ENCODE data around the gene NPEPPS.

GRCh38 chr17:47607481-47607880, 76.6 kb downstream of the NPEPPS start:
- TF ChIP-seq TAF1 (IDR thresholded peaks at IDR 0.05; ENCODE audit: borderline replicate concordance, low read depth, low read length) (no peak), PBX3 (IDR thresholded peaks at IDR 0.05) (no peak), MXI1 (IDR thresholded peaks at IDR 0.05; ENCODE audit: low read depth, low read length) (no peak), JUND (IDR thresholded peaks at IDR 0.05) (no peak), EP300 (IDR thresholded peaks at IDR 0.05; ENCODE audit: borderline replicate concordance in 1 of 2, low read depth in 1 of 2, low read length in 1 of 2) (no peak)
- TF ChIP-seq, protein P1, sequence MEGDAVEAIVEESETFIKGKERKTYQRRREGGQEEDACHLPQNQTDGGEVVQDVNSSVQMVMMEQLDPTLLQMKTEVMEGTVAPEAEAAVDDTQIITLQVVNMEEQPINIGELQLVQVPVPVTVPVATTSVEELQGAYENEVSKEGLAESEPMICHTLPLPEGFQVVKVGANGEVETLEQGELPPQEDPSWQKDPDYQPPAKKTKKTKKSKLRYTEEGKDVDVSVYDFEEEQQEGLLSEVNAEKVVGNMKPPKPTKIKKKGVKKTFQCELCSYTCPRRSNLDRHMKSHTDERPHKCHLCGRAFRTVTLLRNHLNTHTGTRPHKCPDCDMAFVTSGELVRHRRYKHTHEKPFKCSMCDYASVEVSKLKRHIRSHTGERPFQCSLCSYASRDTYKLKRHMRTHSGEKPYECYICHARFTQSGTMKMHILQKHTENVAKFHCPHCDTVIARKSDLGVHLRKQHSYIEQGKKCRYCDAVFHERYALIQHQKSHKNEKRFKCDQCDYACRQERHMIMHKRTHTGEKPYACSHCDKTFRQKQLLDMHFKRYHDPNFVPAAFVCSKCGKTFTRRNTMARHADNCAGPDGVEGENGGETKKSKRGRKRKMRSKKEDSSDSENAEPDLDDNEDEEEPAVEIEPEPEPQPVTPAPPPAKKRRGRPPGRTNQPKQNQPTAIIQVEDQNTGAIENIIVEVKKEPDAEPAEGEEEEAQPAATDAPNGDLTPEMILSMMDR (IDR thresholded peaks at IDR 0.05): no peak
- TF ChIP-seq, protein P2, sequence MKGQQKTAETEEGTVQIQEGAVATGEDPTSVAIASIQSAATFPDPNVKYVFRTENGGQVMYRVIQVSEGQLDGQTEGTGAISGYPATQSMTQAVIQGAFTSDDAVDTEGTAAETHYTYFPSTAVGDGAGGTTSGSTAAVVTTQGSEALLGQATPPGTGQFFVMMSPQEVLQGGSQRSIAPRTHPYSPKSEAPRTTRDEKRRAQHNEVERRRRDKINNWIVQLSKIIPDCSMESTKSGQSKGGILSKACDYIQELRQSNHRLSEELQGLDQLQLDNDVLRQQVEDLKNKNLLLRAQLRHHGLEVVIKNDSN (IDR thresholded peaks at IDR 0.05; ENCODE audit: borderline replicate concordance, low read depth): no peak
- TF ChIP-seq, protein P3, sequence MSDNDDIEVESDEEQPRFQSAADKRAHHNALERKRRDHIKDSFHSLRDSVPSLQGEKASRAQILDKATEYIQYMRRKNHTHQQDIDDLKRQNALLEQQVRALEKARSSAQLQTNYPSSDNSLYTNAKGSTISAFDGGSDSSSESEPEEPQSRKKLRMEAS (IDR thresholded peaks at IDR 0.05; ENCODE audit: low read depth): no peak

Data from SK-N-SH (cell line).